B cell (primary cell): Measurements from ENCODE around the gene EML6. TPM values are rescaled to one million over a fixed set of nuclear protein-coding genes. Genes with fewer than 3 reads are reported as not detected.

Source experiments
- ATAC-seq: fragments of 200-7000 bp; cut with Tn5 transposase; one replicate; pipeline ENCODE4 v1.10.0; 2021; ENCODE audit warnings: low read depth, mild to moderate bottlenecking, moderate number of reproducible peaks, moderate library complexity
- CTCF ChIA-PET: fragments of 350-600 bp; sonication (Branson Sonifier 250); formaldehyde crosslinking; loops from one replicate; lab custom pipeline; 2021; ENCODE audit warnings: antibody characterized with exemption, inconsistent platforms; lab: Charles Lee
- POLR2A ChIA-PET: fragments of 350-600 bp; sonication (Branson Sonifier 250); formaldehyde crosslinking; loops from one replicate; lab custom pipeline; 2021; ENCODE audit warnings: antibody characterized with exemption; lab: Charles Lee
- DNase-seq: peaks from one replicate; pipeline ENCODE4 v3.0.0; 2013
- H2AFZ ChIP-seq: 2 replicates; pipeline ENCODE4 v1.6.1; 2012; ENCODE audit warnings: mild to moderate bottlenecking, low read depth, low read length; ENCODE audit not compliant: insufficient read depth, poor library complexity, severe bottlenecking
- H3K27ac ChIP-seq, 2 donors: 1 replicate in 1 of 2; 2 replicates in 1 of 2; pipeline ENCODE4 v1.5.1; 2012 to 2013; ENCODE audit warnings: low read length in 2 of 2, mild to moderate bottlenecking in 2 of 2, moderate library complexity in 1 of 2
- H3K27me3 ChIP-seq, 4 experiments: fragments of 200-600 bp in 1 of 4; sonication (generic) in 1 of 4; replicated peaks in 1 of 4; 1 replicate in 2 of 4; 2 replicates in 2 of 4; pipeline versions ENCODE4 v1.6.1 to v1.7.0; 2013 to 2016; ENCODE audit warnings: low read length in 3 of 4, mild to moderate bottlenecking in 2 of 4, mixed read lengths in 1 of 4, moderate library complexity in 1 of 4; ENCODE audit not compliant: insufficient read depth in 4 of 4, control insufficient read depth in 3 of 4; ENCODE audit errors: control extremely low read depth in 1 of 4
- H3K36me3 ChIP-seq, 2 experiments: replicated peaks in 1 of 2; 1 replicate in 1 of 2; 2 replicates in 1 of 2; pipeline versions ENCODE4 v1.6.1 to v1.7.1; 2013; ENCODE audit warnings: low read length in 1 of 2; ENCODE audit not compliant: insufficient read depth in 2 of 2, control insufficient read depth in 1 of 2; ENCODE audit errors: control extremely low read depth in 1 of 2, extremely low read depth in 1 of 2
- H3K4me1 ChIP-seq, 2 donors: fragments of 200-600 bp in 1 of 2; sonication (generic) in 1 of 2; 1 replicate in 1 of 2; 2 replicates in 1 of 2; pipeline versions ENCODE4 v1.5.1 to v1.6.1; 2013 to 2017; ENCODE audit warnings: low read length in 2 of 2; ENCODE audit not compliant: control insufficient read depth in 2 of 2, insufficient read depth in 2 of 2
- H3K4me2 ChIP-seq: replicated peaks from 2 replicates; pipeline ENCODE3; 2012; ENCODE audit warnings: mild to moderate bottlenecking, low read depth, low read length; ENCODE audit not compliant: poor library complexity, severe bottlenecking
- H3K4me3 ChIP-seq, 5 experiments: fragments of 200-600 bp in 1 of 5; sonication (generic) in 1 of 5; 1 replicate in 3 of 5; 2 replicates in 2 of 5; pipeline versions ENCODE4 v1.5.1 to v1.7.0; 2011 to 2016; ENCODE audit warnings: low read length in 4 of 5, mild to moderate bottlenecking in 4 of 5, low read depth in 2 of 5, control low read depth in 1 of 5, moderate library complexity in 1 of 5; ENCODE audit not compliant: insufficient read depth in 1 of 5; ENCODE audit errors: control extremely low read depth in 1 of 5, extremely low read depth in 1 of 5
- H3K79me2 ChIP-seq: fragments of 200-600 bp; sonication (generic); one replicate; pipeline ENCODE4 v1.6.0; 2016; ENCODE audit warnings: low read length; ENCODE audit not compliant: control insufficient read depth, insufficient read depth
- H3K9ac ChIP-seq: fragments of 200-600 bp; sonication (generic); 2 replicates; pipeline ENCODE4 v1.6.1; 2017; ENCODE audit warnings: mild to moderate bottlenecking, low read length, moderate library complexity
- H3K9me3 ChIP-seq, 3 donors: one replicate each; pipeline versions ENCODE4 v1.6.1 to v1.7.1; 2013; ENCODE audit warnings: low read length in 2 of 3; ENCODE audit not compliant: control insufficient read depth in 2 of 3, insufficient read depth in 1 of 3; ENCODE audit errors: control extremely low read depth in 1 of 3
- H4K20me1 ChIP-seq: 2 replicates; pipeline ENCODE4 v1.6.0; 2012; ENCODE audit warnings: mild to moderate bottlenecking, low read length; ENCODE audit not compliant: insufficient read depth, control insufficient read depth, poor library complexity, severe bottlenecking
- H3K27ac Mint-ChIP-seq: one replicate; pipeline ENCODE4 v1.8.0; 2021; ENCODE audit warnings: mixed read lengths
- H3K27me3 Mint-ChIP-seq: one replicate; pipeline ENCODE4 v1.8.0; 2021; ENCODE audit warnings: mixed read lengths
- H3K4me1 Mint-ChIP-seq: one replicate; pipeline ENCODE4 v1.8.0; 2021; ENCODE audit warnings: mixed read lengths
- H3K4me3 Mint-ChIP-seq: one replicate; pipeline ENCODE4 v1.8.0; 2021; ENCODE audit warnings: mixed read lengths
- H3K9me3 Mint-ChIP-seq: one replicate; pipeline ENCODE4 v1.8.0; 2022; ENCODE audit warnings: mixed read lengths; ENCODE audit not compliant: insufficient read depth
- EZH2 ChIP-seq: IDR thresholded peaks from 2 replicates; pipeline ENCODE4 v1.6.1; 2012; ENCODE audit warnings: borderline replicate concordance, low read depth, mild to moderate bottlenecking, moderate library complexity, low read length; ENCODE audit not compliant: insufficient read depth, poor library complexity, severe bottlenecking
- whole genome bisulfite sequencing: methylation state at CpG from one replicate; pipeline ENCODE4 v1.1.5; 2013; ENCODE audit warnings: missing lambda C conversion rate; ENCODE audit not compliant: insufficient coverage; 5-methylcytosine and 5-hydroxymethylcytosine counted together
- intact Hi-C: fragments of 100-400 bp; cut with micrococcal nuclease; formaldehyde crosslinking; loops from one replicate; pipeline ENCODE4 v1.10.0; 2022
- polyA plus RNA-seq: library from polyadenylated mRNA; depleted of rRNA; stranded (reverse); fragments of >200 nt; gene quantifications from 2 replicates; pipeline ENCODE4 v1.2.3, GENCODE V29; 2012
- total RNA-seq, 2 donors: library from RNA; stranded (reverse); fragments of 120-200 nt in 1 of 2; gene quantifications; 1 replicate in 1 of 2; 2 replicates in 1 of 2; pipeline versions ENCODE4 v1.2.3 to v1.2.4, GENCODE V29; 2013 to 2022
- TF ChIP-seq, protein P1 (sequence below): fragments of 200-600 bp; IDR thresholded peaks from one replicate; pipeline ENCODE4 v1.8.0; 2022; ENCODE audit warnings: antibody characterized with exemption, mild to moderate bottlenecking

EML6 gene
- total and polyA plus RNA-seq, 2 donors (not counting 1 experiment from before 2014, with no cell fraction given) = 42.5 to 53.7 TPM

DNA sequence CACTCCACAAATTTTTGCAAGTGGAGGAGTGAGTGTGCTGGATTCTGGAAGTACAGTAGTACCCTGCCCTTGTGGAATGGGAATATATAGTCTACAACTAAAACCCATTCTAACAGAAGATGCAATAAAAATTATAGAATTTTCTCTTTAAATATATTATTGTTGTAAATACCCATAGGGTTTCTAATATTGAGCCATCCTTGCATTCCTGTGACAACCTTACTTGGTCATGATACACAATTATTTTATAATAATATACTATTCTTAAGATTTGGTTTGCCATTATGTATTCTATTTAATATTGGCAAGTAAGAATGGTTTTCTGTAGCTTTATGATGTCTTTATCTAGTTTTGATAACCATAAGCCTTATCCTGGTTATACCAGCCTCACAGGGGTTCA, 52.2 kb downstream of the EML6 start:
- Mint-ChIP-seq H3K27me3 (no peaks in the 10 kb centered on the region), H3K4me3 (no peak overlapping the region), H3K9me3 (peaks cover 3% of the 10 kb centered on the region), H3K4me1 (no peaks in the 10 kb centered on the region), H3K27ac (no peak overlapping the region)
- H3K27me3 ChIP-seq = no peaks in the 10 kb centered on the region
- ATAC-seq (no peak), DNase-seq (no peak)
- no peak overlapping the region for H3K9ac ChIP-seq
- no peaks in the 10 kb centered on the region for H3K36me3 ChIP-seq
- no peak overlapping the region for H3K4me3 ChIP-seq
- ChIA-PET CTCF (no interaction called here), POLR2A (no interaction called here)
- no peak overlapping the region for H3K27ac ChIP-seq
- H2AFZ ChIP-seq = no peak overlapping the region
- H3K9me3 ChIP-seq = peaks cover 1 to 11% (median 6%) of the 10 kb centered on the region in 3 donors
- H4K20me1 ChIP-seq = no peaks in the 10 kb centered on the region
- H3K4me1 ChIP-seq = no peaks in the 10 kb centered on the region
- intact Hi-C loops = no loop called here
- no peak overlapping the region for H3K4me2 ChIP-seq
- TF ChIP-seq, protein P1, sequence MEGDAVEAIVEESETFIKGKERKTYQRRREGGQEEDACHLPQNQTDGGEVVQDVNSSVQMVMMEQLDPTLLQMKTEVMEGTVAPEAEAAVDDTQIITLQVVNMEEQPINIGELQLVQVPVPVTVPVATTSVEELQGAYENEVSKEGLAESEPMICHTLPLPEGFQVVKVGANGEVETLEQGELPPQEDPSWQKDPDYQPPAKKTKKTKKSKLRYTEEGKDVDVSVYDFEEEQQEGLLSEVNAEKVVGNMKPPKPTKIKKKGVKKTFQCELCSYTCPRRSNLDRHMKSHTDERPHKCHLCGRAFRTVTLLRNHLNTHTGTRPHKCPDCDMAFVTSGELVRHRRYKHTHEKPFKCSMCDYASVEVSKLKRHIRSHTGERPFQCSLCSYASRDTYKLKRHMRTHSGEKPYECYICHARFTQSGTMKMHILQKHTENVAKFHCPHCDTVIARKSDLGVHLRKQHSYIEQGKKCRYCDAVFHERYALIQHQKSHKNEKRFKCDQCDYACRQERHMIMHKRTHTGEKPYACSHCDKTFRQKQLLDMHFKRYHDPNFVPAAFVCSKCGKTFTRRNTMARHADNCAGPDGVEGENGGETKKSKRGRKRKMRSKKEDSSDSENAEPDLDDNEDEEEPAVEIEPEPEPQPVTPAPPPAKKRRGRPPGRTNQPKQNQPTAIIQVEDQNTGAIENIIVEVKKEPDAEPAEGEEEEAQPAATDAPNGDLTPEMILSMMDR = no peak
- no peak for TF ChIP-seq EZH2
- H3K79me2 ChIP-seq = no peaks in the 10 kb centered on the region

DNA sequence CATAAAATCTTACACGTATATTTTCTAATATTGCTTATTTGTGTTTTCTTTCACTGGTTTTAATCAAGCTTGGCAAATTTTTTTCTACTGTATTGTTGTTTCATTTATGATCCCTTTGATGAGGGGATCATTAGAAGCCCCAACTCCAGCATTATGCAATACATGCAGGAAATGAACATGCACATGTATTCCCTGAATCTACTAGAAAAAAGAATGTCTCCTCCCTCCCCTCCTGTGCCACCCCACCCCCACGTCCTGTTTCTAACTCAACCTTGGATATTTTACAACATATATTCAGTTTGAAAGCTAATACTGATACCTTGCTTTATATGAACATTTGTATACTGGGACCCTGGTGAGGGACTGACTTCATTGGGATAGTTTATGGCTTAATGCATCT, 53.0 kb downstream of the EML6 start:
- POLR2A ChIA-PET = no interaction called here
- ATAC-seq = no peak

More for the DNA sequence above, 53.0 kb downstream of the EML6 start:
- CTCF ChIA-PET = no interaction called here
- Histone ChIP-seq H3K9ac (no peak overlapping the region), H3K4me1 (no peaks in the 10 kb centered on the region), H3K79me2 (no peaks in the 10 kb centered on the region), H3K4me3 (no peak overlapping the region), H3K27me3 (no peaks in the 10 kb centered on the region), H3K36me3 (no peaks in the 10 kb centered on the region), H3K4me2 (no peak overlapping the region), H4K20me1 (no peaks in the 10 kb centered on the region), H2AFZ (no peak overlapping the region), H3K9me3 (peaks cover 1 to 11% (median 6%) of the 10 kb centered on the region in 3 donors), H3K27ac (no peak overlapping the region)
- WGBS = no CpG with 5 or more reads among the region's 2 CpGs
- H3K9me3 Mint-ChIP-seq = peaks cover 3% of the 10 kb centered on the region
- no peak overlapping the region for H3K27ac Mint-ChIP-seq
- no peaks in the 10 kb centered on the region for H3K27me3 Mint-ChIP-seq
- no peak overlapping the region for H3K4me3 Mint-ChIP-seq
- TF ChIP-seq, protein P1 = no peak
- TF ChIP-seq EZH2 = no peak
- DNase-seq = no peak
- intact Hi-C loops = no loop called here
- no peaks in the 10 kb centered on the region for H3K4me1 Mint-ChIP-seq
